Activated B cell treated with CpG ODN at 0.5 μM for 24 hours (primary cell): ENCODE measurements around the gene TMED6. TPM values are rescaled to one million over a fixed set of nuclear protein-coding genes. Genes with fewer than 3 reads are reported as not detected.

ENCODE experiments used
- ATAC-seq: fragments of 200-7000 bp; cut with Tn5 transposase; one replicate; pipeline ENCODE4 v1.10.0; 2021; ENCODE audit warnings: low read depth, mild to moderate bottlenecking, moderate library complexity
- CTCF ChIA-PET: fragments of 350-600 bp; sonication (Branson Sonifier 250); formaldehyde crosslinking; loops from one replicate; lab custom pipeline; 2021; ENCODE audit warnings: antibody characterized with exemption; lab: Charles Lee
- POLR2A ChIA-PET: fragments of 350-600 bp; sonication (Branson Sonifier 250); formaldehyde crosslinking; loops from one replicate; lab custom pipeline; 2021; ENCODE audit warnings: antibody characterized with exemption; lab: Charles Lee
- DNase-seq: peaks from one replicate; pipeline ENCODE4 v3.0.0; 2022
- H3K27ac Mint-ChIP-seq: one replicate; pipeline ENCODE4 v1.8.0; 2020; ENCODE audit warnings: mixed read lengths
- H3K27me3 Mint-ChIP-seq: one replicate; pipeline ENCODE4 v1.8.0; 2021; ENCODE audit warnings: mixed read lengths
- H3K36me3 Mint-ChIP-seq: one replicate; pipeline ENCODE4 v1.8.0; 2021; ENCODE audit warnings: low read depth, mixed read lengths
- H3K4me1 Mint-ChIP-seq: one replicate; pipeline ENCODE4 v1.8.0; 2021; ENCODE audit warnings: mixed read lengths
- H3K4me3 Mint-ChIP-seq: one replicate; pipeline ENCODE4 v1.8.0; 2020; ENCODE audit warnings: mild to moderate bottlenecking, mixed read lengths
- H3K9me3 Mint-ChIP-seq: one replicate; pipeline ENCODE4 v1.8.0; 2020; ENCODE audit warnings: mixed read lengths
- intact Hi-C: fragments of 100-400 bp; cut with micrococcal nuclease; formaldehyde crosslinking; loops from one replicate; pipeline ENCODE4 v1.15.1; 2024
- total RNA-seq: library from RNA; stranded (reverse); gene quantifications from 2 replicates; pipeline ENCODE4 v1.2.3, GENCODE V29; 2022
- TF ChIP-seq, protein P1 (sequence below): fragments of 200-600 bp; IDR thresholded peaks from one replicate; pipeline ENCODE4 v1.8.0; 2022; ENCODE audit warnings: antibody characterized with exemption, mild to moderate bottlenecking

TMED6 gene
- total RNA-seq, 1 donor from 2014 or later: 2.0 TPM

DNA sequence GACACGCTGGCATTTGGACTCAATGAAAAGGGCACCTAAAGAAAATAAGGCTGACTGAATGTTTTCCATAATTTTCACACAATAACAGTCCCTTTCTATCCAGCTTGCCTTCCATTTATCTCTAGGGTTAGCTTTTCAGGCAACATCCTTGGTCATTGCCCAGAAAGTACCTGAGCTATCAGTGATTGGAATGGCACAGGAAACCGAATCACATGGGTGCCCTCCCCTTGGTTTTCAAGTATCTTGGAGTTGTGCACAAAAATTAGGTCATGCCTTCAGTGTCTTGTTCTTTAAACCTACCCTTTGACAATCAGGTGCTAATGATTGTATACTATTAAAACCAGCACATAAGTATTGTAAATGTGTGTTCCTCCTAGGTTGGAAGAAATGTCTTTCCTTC, 43.7 kb downstream of the TMED6 start:
- POLR2A ChIA-PET: no interaction called here
- intact Hi-C loops: no loop called here
- H3K36me3 Mint-ChIP-seq: peaks cover 7% of the 10 kb centered on the region
- no peak overlapping the region for H3K4me3 Mint-ChIP-seq
- TF ChIP-seq, protein P1, sequence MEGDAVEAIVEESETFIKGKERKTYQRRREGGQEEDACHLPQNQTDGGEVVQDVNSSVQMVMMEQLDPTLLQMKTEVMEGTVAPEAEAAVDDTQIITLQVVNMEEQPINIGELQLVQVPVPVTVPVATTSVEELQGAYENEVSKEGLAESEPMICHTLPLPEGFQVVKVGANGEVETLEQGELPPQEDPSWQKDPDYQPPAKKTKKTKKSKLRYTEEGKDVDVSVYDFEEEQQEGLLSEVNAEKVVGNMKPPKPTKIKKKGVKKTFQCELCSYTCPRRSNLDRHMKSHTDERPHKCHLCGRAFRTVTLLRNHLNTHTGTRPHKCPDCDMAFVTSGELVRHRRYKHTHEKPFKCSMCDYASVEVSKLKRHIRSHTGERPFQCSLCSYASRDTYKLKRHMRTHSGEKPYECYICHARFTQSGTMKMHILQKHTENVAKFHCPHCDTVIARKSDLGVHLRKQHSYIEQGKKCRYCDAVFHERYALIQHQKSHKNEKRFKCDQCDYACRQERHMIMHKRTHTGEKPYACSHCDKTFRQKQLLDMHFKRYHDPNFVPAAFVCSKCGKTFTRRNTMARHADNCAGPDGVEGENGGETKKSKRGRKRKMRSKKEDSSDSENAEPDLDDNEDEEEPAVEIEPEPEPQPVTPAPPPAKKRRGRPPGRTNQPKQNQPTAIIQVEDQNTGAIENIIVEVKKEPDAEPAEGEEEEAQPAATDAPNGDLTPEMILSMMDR: no peak
- H3K4me1 Mint-ChIP-seq: peaks cover 13% of the 10 kb centered on the region
- no peak overlapping the region for H3K27ac Mint-ChIP-seq
- no peaks in the 10 kb centered on the region for H3K27me3 Mint-ChIP-seq
- ATAC-seq (no peak), DNase-seq (no peak)
- CTCF ChIA-PET: no interaction called here
- H3K9me3 Mint-ChIP-seq: no peaks in the 10 kb centered on the region

DNA sequence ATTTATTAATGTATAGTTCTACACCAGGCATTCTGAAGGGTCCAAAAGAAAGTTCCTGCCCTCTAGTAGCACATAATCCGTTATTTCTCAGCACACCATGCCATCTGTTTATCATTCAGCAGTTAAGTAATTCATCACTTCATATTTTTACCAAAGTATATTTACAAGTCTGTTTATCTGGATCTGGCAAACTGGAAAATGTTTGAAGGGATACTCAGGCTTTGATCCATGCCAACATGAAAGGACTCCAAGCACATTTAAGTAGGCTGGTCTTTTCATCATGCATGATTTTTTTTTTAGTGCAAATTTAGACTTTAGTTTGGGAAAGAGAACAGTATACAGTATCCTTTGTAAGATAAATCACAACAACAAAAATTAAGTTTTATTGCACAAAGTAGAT, 44.5 kb downstream of the TMED6 start:
- peaks cover 14% of the 10 kb centered on the region for H3K4me1 Mint-ChIP-seq
- ChIA-PET POLR2A (interaction anchor here (0.6 kb wide), 1 partner anchor 24 kb away, joined by 16 read pairs; no protein-coding TSS in a partner anchor), CTCF (no interaction called here)
- H3K27ac Mint-ChIP-seq: no peak overlapping the region
- intact Hi-C loops: no loop called here
- H3K36me3 Mint-ChIP-seq: peaks cover 4% of the 10 kb centered on the region
- no peak overlapping the region for H3K4me3 Mint-ChIP-seq
- H3K9me3 Mint-ChIP-seq: no peaks in the 10 kb centered on the region
- TF ChIP-seq, protein P1: no peak
- no peaks in the 10 kb centered on the region for H3K27me3 Mint-ChIP-seq
- no peak for ATAC-seq
- DNase-seq: no peak

DNA sequence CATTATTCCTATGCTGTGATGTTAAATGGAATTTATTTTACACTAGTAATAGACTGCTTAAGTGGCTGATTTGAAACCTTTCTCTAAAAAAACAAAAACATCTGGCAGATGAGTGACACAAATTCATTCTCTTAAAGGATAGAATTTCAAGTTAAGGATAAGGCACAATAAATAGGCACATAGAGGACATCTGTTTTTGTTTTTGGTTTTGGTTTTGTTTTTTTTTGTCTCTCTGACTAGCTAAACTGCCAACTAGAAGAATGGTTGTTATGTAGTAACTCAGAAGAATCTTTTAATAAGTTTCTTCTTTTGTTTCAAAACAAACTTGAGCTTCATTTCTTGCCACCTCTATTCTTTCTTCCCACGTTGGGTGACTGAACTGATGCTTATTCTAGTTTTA, 45.6 kb downstream of the TMED6 start:
- POLR2A ChIA-PET: interaction anchor here (0.7 kb wide), 1 partner anchor 1013 kb away, joined by 3 read pairs; no protein-coding TSS in a partner anchor
- peaks cover 10% of the 10 kb centered on the region for H3K4me1 Mint-ChIP-seq
- H3K36me3 Mint-ChIP-seq: no peaks in the 10 kb centered on the region

DNA sequence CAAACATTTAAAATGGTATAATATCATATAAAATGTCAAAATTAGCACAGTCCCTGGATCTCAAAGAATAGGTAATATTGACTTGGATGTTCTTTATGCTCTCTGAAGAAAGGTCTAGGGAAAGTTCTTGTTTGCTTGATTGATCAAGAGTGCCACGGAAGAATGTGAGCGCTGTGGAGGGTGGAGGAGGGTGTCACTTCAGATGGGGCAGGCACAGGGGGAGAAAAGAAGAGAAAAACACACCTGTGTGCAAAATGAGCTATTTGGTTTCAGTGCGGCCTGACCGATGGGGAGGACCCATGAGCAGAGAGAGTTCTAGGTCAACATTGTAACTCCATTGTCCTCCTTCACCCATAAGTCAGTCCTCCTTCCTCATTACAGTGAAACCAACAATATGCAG, 49.3 kb downstream of the TMED6 start:
- intact Hi-C loops: no loop called here
- DNase-seq: no peak
- ChIA-PET CTCF (interaction anchor here (0.7 kb wide), 1 partner anchor 94 kb away, joined by 3 read pairs; no protein-coding TSS in a partner anchor), POLR2A (interaction anchor here (0.7 kb wide), 1 partner anchor 232 kb away, joined by 3 read pairs; no protein-coding TSS in a partner anchor)
- ATAC-seq: no peak
- Mint-ChIP-seq H3K4me1 (peaks cover 3% of the 10 kb centered on the region), H3K36me3 (peaks cover 11% of the 10 kb centered on the region), H3K27me3 (no peaks in the 10 kb centered on the region), H3K27ac (no peak overlapping the region), H3K4me3 (no peak overlapping the region), H3K9me3 (no peaks in the 10 kb centered on the region)
- TF ChIP-seq, protein P1: no peak

More for the DNA sequence above, 45.6 kb downstream of the TMED6 start:
- ATAC-seq (no peak), DNase-seq (no peak)
- TF ChIP-seq, protein P1: no peak
- no peaks in the 10 kb centered on the region for H3K27me3 Mint-ChIP-seq
- intact Hi-C loops: no loop called here
- H3K4me3 Mint-ChIP-seq: no peak overlapping the region
- H3K27ac Mint-ChIP-seq: no peak overlapping the region
- H3K9me3 Mint-ChIP-seq: no peaks in the 10 kb centered on the region
- CTCF ChIA-PET: no interaction called here

DNA sequence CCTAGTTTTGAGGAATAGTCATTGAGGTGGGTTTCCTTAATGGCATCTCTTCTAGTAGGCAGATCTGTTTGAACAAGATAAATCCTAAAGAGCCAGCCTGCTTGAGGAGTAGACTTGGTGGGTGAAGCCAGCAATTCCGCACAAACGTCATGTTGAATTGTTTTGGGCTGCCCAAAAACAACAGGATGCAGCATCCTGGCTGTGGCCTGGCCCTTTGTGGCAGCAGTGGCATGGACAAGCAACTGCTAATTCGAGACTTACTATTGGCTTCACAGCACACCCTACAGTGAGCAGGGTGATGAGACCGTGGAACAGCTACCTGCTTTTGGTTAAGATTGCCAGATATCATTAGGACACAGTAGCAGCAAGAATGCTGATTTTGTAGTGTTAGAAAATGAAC, 49.7 kb downstream of the TMED6 start:
- ChIA-PET POLR2A (no interaction called here), CTCF (interaction anchor here (1.3 kb wide), 1 partner anchor 94 kb away, joined by 3 read pairs; no protein-coding TSS in a partner anchor)
- intact Hi-C loops: no loop called here
- no peak overlapping the region for H3K27ac Mint-ChIP-seq
- ATAC-seq: no peak
- no peak overlapping the region for H3K4me3 Mint-ChIP-seq
- DNase-seq: no peak
- H3K4me1 Mint-ChIP-seq: peaks cover 3% of the 10 kb centered on the region
- peaks cover 11% of the 10 kb centered on the region for H3K36me3 Mint-ChIP-seq
- TF ChIP-seq, protein P1: no peak
- H3K27me3 Mint-ChIP-seq: no peaks in the 10 kb centered on the region
- no peaks in the 10 kb centered on the region for H3K9me3 Mint-ChIP-seq
